ENCODE results near the gene ATG4C. TPM values are rescaled to one million over a fixed set of nuclear protein-coding genes. Genes with fewer than 3 reads are reported as not detected.

The ATG4C gene
- total RNA-seq, 1 experiment from 2014 or later: 13.1 TPM

DNA sequence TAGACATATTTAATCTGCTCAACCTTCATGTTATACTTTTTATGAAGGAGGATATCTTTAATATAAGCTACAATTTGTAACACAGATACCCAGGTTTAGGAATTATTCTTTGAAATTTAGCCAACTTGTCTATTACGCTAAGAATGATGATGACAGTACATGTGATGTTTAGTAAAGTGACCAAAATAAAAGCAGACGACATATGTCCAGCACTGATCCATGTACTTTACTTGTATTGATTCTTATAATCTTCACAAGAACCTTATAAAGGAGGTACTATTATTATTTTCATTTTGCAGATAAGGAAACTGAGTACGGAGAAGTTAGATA lies 37.2 kb upstream of the ATG4C start:
- TF ChIP-seq, protein P1, sequence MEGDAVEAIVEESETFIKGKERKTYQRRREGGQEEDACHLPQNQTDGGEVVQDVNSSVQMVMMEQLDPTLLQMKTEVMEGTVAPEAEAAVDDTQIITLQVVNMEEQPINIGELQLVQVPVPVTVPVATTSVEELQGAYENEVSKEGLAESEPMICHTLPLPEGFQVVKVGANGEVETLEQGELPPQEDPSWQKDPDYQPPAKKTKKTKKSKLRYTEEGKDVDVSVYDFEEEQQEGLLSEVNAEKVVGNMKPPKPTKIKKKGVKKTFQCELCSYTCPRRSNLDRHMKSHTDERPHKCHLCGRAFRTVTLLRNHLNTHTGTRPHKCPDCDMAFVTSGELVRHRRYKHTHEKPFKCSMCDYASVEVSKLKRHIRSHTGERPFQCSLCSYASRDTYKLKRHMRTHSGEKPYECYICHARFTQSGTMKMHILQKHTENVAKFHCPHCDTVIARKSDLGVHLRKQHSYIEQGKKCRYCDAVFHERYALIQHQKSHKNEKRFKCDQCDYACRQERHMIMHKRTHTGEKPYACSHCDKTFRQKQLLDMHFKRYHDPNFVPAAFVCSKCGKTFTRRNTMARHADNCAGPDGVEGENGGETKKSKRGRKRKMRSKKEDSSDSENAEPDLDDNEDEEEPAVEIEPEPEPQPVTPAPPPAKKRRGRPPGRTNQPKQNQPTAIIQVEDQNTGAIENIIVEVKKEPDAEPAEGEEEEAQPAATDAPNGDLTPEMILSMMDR (conservative IDR thresholded peaks at IDR 0.05): no peak
- no peak overlapping the region for H2BK20ac ChIP-seq (ENCODE audit: low read depth, low read length, poor library complexity, severe bottlenecking)

More for the DNA sequence above, 37.2 kb upstream of the ATG4C start:
- Histone ChIP-seq H3K79me2 (ENCODE audit: insufficient read depth, low read length) (no peaks in the 10 kb centered on the region), H3T11ph (ENCODE audit: low read length) (no peak overlapping the region), H3K23me2 (ENCODE audit: insufficient read length, low read depth, low read length, poor library complexity, severe bottlenecking) (no peaks in the 10 kb centered on the region), H4K20me1 (ENCODE audit: control insufficient read depth, insufficient read depth, insufficient read length) (no peaks in the 10 kb centered on the region), H3K79me1 (ENCODE audit: insufficient read depth, low read depth, low read length, poor library complexity, severe bottlenecking) (no peaks in the 10 kb centered on the region), H3K4me1 (ENCODE audit: insufficient read depth, low read length) (no peaks in the 10 kb centered on the region), H2BK12ac (ENCODE audit: insufficient read length, low read depth, low read length) (no peak overlapping the region), H2BK15ac (ENCODE audit: low read depth, low read length) (no peak overlapping the region), H2AK5ac (ENCODE audit: insufficient read length, low read length) (no peak overlapping the region), H3K27me3 (ENCODE audit: insufficient read depth, low read length) (no peaks in the 10 kb centered on the region), H3K4ac (ENCODE audit: low read depth, low read length) (no peak overlapping the region), H2AFZ (ENCODE audit: low read length) (no peak overlapping the region), H4K91ac (ENCODE audit: insufficient read length, low read depth, low read length) (no peak overlapping the region), H2BK120ac (ENCODE audit: low read depth, low read length, poor library complexity, severe bottlenecking) (no peak overlapping the region), H3K23ac (ENCODE audit: insufficient read length, low read depth, low read length) (no peak overlapping the region), H3K4me2 (ENCODE audit: insufficient read depth, insufficient read length, low read length) (no peak overlapping the region), H3K18ac (ENCODE audit: insufficient read length, low read depth, low read length) (no peak overlapping the region), H3K9me3 (ENCODE audit: control insufficient read depth, low read depth, low read length) (no peaks in the 10 kb centered on the region), H3K9ac (ENCODE audit: extremely low read depth, insufficient read length, low read length) (no peak overlapping the region), H3K56ac (ENCODE audit: insufficient read length, low read depth, low read length) (no peak overlapping the region), H4K5ac (ENCODE audit: insufficient read length, low read depth, low read length) (no peak overlapping the region), H4K8ac (replicated peaks; ENCODE audit: insufficient read length, low read depth, low read length) (no peak overlapping the region), H2BK5ac (ENCODE audit: insufficient read length, low read length) (no peak overlapping the region), H3K27ac (ENCODE audit: insufficient read length, low read depth, low read length) (no peak overlapping the region), H3K14ac (ENCODE audit: insufficient read depth, low read length) (no peak overlapping the region)
- no CpG with 5 or more reads among the region's 3 CpGs for WGBS (ENCODE audit: extremely low coverage, insufficient read length, low lambda C conversion rate)
- H3K4me3 Mint-ChIP-seq: no peak overlapping the region
- peaks cover 7 to 11% of the 10 kb centered on the region in 2 experiments; a peak in 4 of 5 replicates for H3K9me3 Mint-ChIP-seq
- H3K27me3 Mint-ChIP-seq (ENCODE audit: low read depth): peaks cover 1% of the 10 kb centered on the region; the same call in 1 of the 2 replicates
- peaks cover 0 to 12% (median 4%) of the 10 kb centered on the region in 3 experiments; a peak in 5 of 7 replicates for H3K36me3 Mint-ChIP-seq (ENCODE audit: insufficient read depth in 1 of 3, low read depth in 3 of 3)
- H3K27ac Mint-ChIP-seq: no peak overlapping the region
- no peak for DNase-seq
- peaks cover 10 to 14% of the 10 kb centered on the region in 2 experiments for H3K4me1 Mint-ChIP-seq

Data from H9 (cell line).